Airway epithelial cell (primary cell): ENCODE results near the gene PVALEF. TPM values are rescaled to one million over a fixed set of nuclear protein-coding genes. Genes with fewer than 3 reads are reported as not detected.

Source experiments
- total RNA-seq: library from RNA; depleted of rRNA; stranded (reverse); fragments of >200 nt; gene quantifications from 2 replicates; pipeline ENCODE4 v1.2.3, GENCODE V29; 2015

PVALEF gene
- total RNA-seq, result not detected in 2 replicates

DNA sequence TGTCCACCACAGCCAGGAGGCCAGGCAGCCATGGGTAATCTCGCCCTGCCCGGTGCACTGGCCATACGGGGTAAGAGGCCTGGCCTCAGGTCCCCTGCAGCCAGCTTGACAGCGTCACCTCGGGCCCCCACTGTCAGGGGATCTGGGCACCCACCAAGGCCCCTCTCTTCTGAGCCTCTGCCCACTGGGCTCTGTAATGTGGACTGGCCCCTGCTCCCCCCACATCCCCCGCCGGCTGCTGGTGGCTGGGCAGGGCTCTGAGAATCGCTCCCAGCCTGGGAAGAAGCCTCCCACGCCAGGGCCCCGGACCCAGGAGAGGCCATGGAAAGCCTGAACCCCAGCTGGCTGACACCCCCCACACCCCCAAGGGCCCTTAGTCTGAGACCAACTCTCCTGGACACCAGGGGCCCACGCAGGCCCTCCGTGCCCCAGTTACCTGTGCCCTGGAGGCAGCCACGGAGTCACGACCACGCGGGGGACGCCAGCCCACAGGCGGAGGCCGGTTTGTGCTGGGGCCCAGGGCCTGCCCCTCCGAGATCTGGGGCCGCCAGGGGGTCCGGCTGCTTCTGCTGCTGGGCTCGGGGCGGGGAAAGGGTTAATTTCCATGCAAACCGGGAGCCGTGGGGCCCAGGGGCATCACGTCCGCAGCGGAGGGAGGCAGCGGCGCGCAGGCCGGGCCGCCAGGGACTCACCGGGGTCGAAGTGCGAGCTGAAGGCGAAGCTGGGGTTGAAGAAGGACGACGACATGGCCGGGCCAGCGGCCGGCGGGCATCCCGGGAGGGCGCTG is at the start of gene PVALEF:
PVALEF (plus strand) TSS at position 262 of the 787 bp plus-strand sequence. CDS start 15,720 bp downstream, outside the sequence.

DNA sequence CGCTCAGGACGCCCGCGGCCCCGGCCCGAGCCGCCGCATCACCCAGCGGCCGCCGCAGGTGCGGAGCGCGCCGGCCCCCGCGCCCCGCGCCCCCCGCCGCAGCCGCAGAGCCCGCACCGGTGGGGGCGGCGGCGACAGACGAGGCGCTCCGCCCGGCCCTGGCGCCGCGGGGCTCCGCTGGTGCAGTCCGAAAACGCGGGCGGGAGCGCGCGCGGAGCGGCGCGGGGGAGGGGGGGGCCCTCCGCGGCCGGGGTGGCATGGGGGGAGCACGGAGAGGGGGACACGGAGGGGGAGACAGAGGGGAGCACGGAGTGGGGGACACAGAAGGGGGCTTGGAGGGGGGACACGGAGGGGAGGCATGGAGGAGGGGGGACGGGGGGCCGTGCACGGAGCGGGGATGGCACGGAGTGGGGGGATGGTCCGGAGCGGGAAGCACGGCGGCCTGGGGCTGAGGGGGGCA is 756 bp downstream of the PVALEF start, which contains the start of gene AATK:
AATK (minus strand) TSS at position 189 of the 460 bp plus-strand sequence. CDS start 229 bp downstream, outside the sequence.

DNA sequence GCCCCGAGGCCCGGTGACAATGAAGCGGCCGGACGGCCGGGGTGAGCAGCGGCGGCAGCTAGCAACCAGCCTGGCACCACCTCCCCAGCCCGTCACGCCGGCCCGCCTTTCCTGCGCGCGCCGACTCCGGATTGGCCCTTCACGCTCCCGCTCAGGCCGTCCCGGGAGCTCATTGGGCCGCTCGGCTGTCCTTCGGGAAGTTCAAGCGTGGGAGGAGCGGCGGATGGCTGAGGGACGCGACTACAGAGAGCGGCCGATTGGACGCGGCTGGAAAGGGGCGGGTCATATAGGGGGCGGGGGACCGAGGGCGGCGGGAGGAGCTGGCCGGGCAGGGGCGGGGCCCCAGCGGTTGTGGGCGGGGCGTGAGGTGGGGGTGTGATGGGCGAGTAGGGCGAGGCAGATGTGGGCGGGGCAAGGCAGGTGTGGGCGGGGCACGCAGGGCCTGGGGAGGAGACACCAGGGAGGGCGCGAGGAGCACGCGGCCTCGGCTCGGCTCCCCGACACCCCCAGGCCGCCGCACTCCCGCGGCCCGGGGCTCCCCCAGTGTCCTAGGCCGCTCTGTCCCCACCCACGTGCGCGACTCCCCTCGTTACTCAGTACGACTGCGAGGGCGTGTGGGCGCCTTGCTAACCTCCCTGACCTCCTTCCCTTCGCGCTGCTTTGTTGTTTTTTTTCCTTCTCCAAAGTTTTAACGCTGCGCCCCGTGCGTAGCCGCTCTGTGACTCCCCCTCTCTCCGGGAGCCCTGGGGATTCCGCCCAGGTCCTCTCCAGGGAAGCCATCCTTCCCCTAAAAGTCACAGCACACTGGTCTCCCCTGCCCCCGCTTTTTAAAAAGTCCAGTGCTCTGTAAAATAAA is 57.8 kb downstream of the PVALEF start, which contains the start of gene CEP131:
CEP131 (minus strand) TSS at position 60 of the 856 bp plus-strand sequence. CDS start 2,909 bp downstream, outside the sequence.

Other genes with a start within 250 kb of the PVALEF start
- 33.4 and 39.2 TPM in 2 replicates for gene CHMP6, start 173.7 kb upstream of the PVALEF start, total RNA-seq
- gene BAIAP2, start 130.4 kb upstream of the PVALEF start, total RNA-seq, result 103 and 112 TPM in 2 replicates
- 0.28 TPM in 2 replicates for gene AATK, start 714 bp downstream of the PVALEF start, total RNA-seq
- gene CEP131, start 57.5 kb downstream of the PVALEF start, total RNA-seq, result 13.8 and 17.2 TPM in 2 replicates
- gene TEPSIN, start 73.5 kb downstream of the PVALEF start, total RNA-seq, result 8.1 and 12.7 TPM in 2 replicates
- gene NDUFAF8, start 73.8 kb downstream of the PVALEF start, total RNA-seq, result 71.7 and 312 TPM in 2 replicates
- 77.4 and 88.4 TPM in 2 replicates for gene SLC38A10, start 129.8 kb downstream of the PVALEF start, total RNA-seq
- gene BAHCC1, start 229.9 kb downstream of the PVALEF start, total RNA-seq, result 6.0 and 7.1 TPM in 2 replicates